Osteoblast (primary cell): ENCODE results near the gene NCMAP. TPM values are rescaled to one million over a fixed set of nuclear protein-coding genes. Genes with fewer than 3 reads are reported as not detected.
"Not testable (repeated sequence)": the region's sequence is repeated elsewhere in the genome, so short reads cannot be mapped to it uniquely, and the experiment has no call there.

Experiments used
- DNase-seq: peaks from one replicate; pipeline ENCODE4 v3.0.0; 2011; ENCODE audit warnings: low spot score, mixed read lengths; ENCODE audit not compliant: insufficient read length; ENCODE audit errors: missing footprints
- H2AFZ ChIP-seq: 2 replicates; pipeline ENCODE4 v1.6.0; 2011; ENCODE audit warnings: mild to moderate bottlenecking, low read length
- H3K27ac ChIP-seq: 2 replicates; pipeline ENCODE4 v1.5.1; 2011; ENCODE audit warnings: mild to moderate bottlenecking, low read depth, low read length, moderate library complexity
- H3K27me3 ChIP-seq: 2 replicates; pipeline ENCODE4 v1.6.0; 2012; ENCODE audit warnings: mild to moderate bottlenecking, control low read depth, inconsistent platforms, low read length, moderate library complexity; ENCODE audit not compliant: insufficient read depth
- H3K36me3 ChIP-seq: 2 replicates; pipeline ENCODE4 v1.5.1; 2011; ENCODE audit warnings: mild to moderate bottlenecking, low read length, control low read depth, moderate library complexity; ENCODE audit not compliant: insufficient read depth
- H3K4me1 ChIP-seq: 2 replicates; pipeline ENCODE4 v1.5.1; 2011; ENCODE audit warnings: mild to moderate bottlenecking, low read length, control low read depth, moderate library complexity; ENCODE audit not compliant: insufficient read depth
- H3K4me2 ChIP-seq: 2 replicates; pipeline ENCODE4 v1.6.0; 2011; ENCODE audit warnings: mild to moderate bottlenecking, low read length; ENCODE audit not compliant: insufficient read depth
- H3K4me3 ChIP-seq: fragments of 200-600 bp; sonication (generic); 3 replicates; pipeline ENCODE4 v1.5.1; 2012; ENCODE audit warnings: mild to moderate bottlenecking, low read length, inconsistent platforms; ENCODE audit not compliant: insufficient read depth
- H3K79me2 ChIP-seq: 2 replicates; pipeline ENCODE4 v1.6.0; 2012; ENCODE audit warnings: mild to moderate bottlenecking, low read length, control low read depth, inconsistent platforms; ENCODE audit not compliant: insufficient read depth
- H3K9me3 ChIP-seq: 2 replicates; pipeline ENCODE4 v1.5.1; 2011; ENCODE audit warnings: low read depth, low read length, control low read depth
- H4K20me1 ChIP-seq: 2 replicates; pipeline ENCODE4 v1.6.0; 2012; ENCODE audit warnings: mild to moderate bottlenecking, low read length, control low read depth; ENCODE audit not compliant: insufficient read depth
- total RNA-seq: library from RNA; depleted of rRNA; stranded (reverse); fragments of >200 nt; gene quantifications from 2 replicates; pipeline ENCODE4 v1.2.3, GENCODE V29; 2012
- TF ChIP-seq, protein P1 (sequence below): IDR thresholded peaks from 2 replicates; pipeline ENCODE4 v1.5.1; 2011; ENCODE audit warnings: mild to moderate bottlenecking, low read depth, low read length, moderate library complexity; ENCODE audit errors: extremely low read depth

The NCMAP gene
- total RNA-seq, 1 donor = not detected

- no peaks in the 10 kb centered on the region for H3K9me3 ChIP-seq
- no peak overlapping the region for H3K4me2 ChIP-seq
- H2AFZ ChIP-seq = no peak overlapping the region
- H3K27ac ChIP-seq = no peak overlapping the region
- no peaks in the 10 kb centered on the region for H3K4me1 ChIP-seq
- H4K20me1 ChIP-seq = no peaks in the 10 kb centered on the region
- H3K27me3 ChIP-seq = peaks cover 38% of the 10 kb centered on the region
- H3K79me2 ChIP-seq = no peaks in the 10 kb centered on the region
- H3K4me3 ChIP-seq = no peak overlapping the region
- DNase-seq = no peak
- TF ChIP-seq, protein P1, sequence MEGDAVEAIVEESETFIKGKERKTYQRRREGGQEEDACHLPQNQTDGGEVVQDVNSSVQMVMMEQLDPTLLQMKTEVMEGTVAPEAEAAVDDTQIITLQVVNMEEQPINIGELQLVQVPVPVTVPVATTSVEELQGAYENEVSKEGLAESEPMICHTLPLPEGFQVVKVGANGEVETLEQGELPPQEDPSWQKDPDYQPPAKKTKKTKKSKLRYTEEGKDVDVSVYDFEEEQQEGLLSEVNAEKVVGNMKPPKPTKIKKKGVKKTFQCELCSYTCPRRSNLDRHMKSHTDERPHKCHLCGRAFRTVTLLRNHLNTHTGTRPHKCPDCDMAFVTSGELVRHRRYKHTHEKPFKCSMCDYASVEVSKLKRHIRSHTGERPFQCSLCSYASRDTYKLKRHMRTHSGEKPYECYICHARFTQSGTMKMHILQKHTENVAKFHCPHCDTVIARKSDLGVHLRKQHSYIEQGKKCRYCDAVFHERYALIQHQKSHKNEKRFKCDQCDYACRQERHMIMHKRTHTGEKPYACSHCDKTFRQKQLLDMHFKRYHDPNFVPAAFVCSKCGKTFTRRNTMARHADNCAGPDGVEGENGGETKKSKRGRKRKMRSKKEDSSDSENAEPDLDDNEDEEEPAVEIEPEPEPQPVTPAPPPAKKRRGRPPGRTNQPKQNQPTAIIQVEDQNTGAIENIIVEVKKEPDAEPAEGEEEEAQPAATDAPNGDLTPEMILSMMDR = no peak
- H3K36me3 ChIP-seq = no peaks in the 10 kb centered on the region
Observed at GRCh38 chr1:24548070-24548469, 7.8 kb upstream of the NCMAP start.

DNA sequence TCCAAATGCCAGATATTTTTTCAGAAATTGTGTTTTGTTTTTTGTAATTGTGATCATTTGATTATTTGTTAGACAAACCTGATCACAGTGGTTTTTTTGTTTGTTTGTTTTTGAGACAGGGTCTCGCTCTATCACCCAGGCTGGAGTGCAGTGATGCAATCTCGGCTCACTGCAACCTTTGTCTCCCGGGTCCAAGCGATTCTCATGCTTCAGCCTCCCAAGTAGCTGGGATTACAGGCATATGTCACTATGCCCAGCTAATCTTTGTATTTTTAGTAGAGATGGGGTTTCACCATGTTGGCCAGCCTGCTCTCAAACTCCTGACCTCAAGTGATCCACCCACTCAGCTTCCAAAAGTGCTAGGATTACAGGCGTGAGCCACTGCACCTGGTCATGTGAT, 6.7 kb upstream of the NCMAP start:
- not testable (repeated sequence) for H4K20me1 ChIP-seq, H3K4me3 ChIP-seq, H3K36me3 ChIP-seq, H2AFZ ChIP-seq, H3K9me3 ChIP-seq, H3K27ac ChIP-seq, DNase-seq, H3K79me2 ChIP-seq, H3K4me2 ChIP-seq, H3K4me1 ChIP-seq
- H3K27me3 ChIP-seq = peaks cover 42% of the 10 kb centered on the region

- Histone ChIP-seq H3K27ac (no peak overlapping the region), H3K36me3 (no peaks in the 10 kb centered on the region), H3K4me2 (no peak overlapping the region), H3K79me2 (no peaks in the 10 kb centered on the region), H4K20me1 (no peaks in the 10 kb centered on the region), H3K4me1 (no peaks in the 10 kb centered on the region), H3K9me3 (no peaks in the 10 kb centered on the region), H3K27me3 (peaks cover 47% of the 10 kb centered on the region), H2AFZ (no peak overlapping the region), H3K4me3 (no peak overlapping the region)
- TF ChIP-seq, protein P1 = no peak
- DNase-seq = no peak
Observed at GRCh38 chr1:24551290-24551959, 4.5 kb upstream of the NCMAP start.

GRCh38 chr1:24551960-24552571, 3.8 kb upstream of the NCMAP start:
- Histone ChIP-seq H3K9me3 (no peaks in the 10 kb centered on the region), H3K79me2 (no peaks in the 10 kb centered on the region), H2AFZ (no peak overlapping the region), H3K4me3 (no peak overlapping the region), H3K27ac (no peak overlapping the region), H3K4me2 (no peak overlapping the region), H3K27me3 (peaks cover 51% of the 10 kb centered on the region), H3K36me3 (no peaks in the 10 kb centered on the region), H3K4me1 (no peaks in the 10 kb centered on the region), H4K20me1 (peaks cover 3% of the 10 kb centered on the region)
- TF ChIP-seq, protein P1 = no peak
- DNase-seq = no peak
